H1 (cell line): ENCODE measurements around the gene PRLH. TPM values are rescaled to one million over a fixed set of nuclear protein-coding genes. Genes with fewer than 3 reads are reported as not detected.

Experiments
- CTCF ChIA-PET: fragments of 300-600 bp; sonication (Branson Sonifier 250); formaldehyde crosslinking; loops from one replicate; lab custom pipeline; 2021; ENCODE audit not compliant: partially characterized antibody; lab: Charles Lee
- POLR2A ChIA-PET: fragments of 300-600 bp; sonication (Branson Sonifier 250); formaldehyde crosslinking; loops from one replicate; lab custom pipeline; 2021; ENCODE audit warnings: inconsistent platforms; ENCODE audit not compliant: partially characterized antibody; lab: Charles Lee
- DNase-seq, 2 experiments: peaks; one replicate each; pipeline versions ENCODE4 v3.0.0 to v3.0.0-alpha.2; 2010 to 2022; ENCODE audit warnings: low spot score in 2 of 2, low read depth in 1 of 2, mixed read lengths in 1 of 2
- FAIRE-seq: peaks from 2 replicates; lab custom pipeline; 2011; peaks lifted over from hg19 to GRCh38; lab: Jason Lieb, UNC
- H2AFZ ChIP-seq: 2 replicates; pipeline ENCODE4 v1.8.1; 2012; ENCODE audit warnings: low read length, inconsistent platforms
- H2AK5ac ChIP-seq: 2 replicates; pipeline ENCODE4 v1.6.1; 2013; ENCODE audit warnings: low read depth, low read length
- H2BK120ac ChIP-seq: replicated peaks from 2 replicates; pipeline ENCODE3; 2013; ENCODE audit warnings: low read depth, low read length, inconsistent platforms
- H2BK12ac ChIP-seq: 2 replicates; pipeline ENCODE4 v1.6.1; 2013; ENCODE audit warnings: low read depth, low read length
- H2BK15ac ChIP-seq: 2 replicates; pipeline ENCODE4 v1.6.1; 2013; ENCODE audit warnings: low read length
- H2BK20ac ChIP-seq: 2 replicates; pipeline ENCODE4 v1.6.1; 2013; ENCODE audit warnings: low read length
- H2BK5ac ChIP-seq: 2 replicates; pipeline ENCODE4 v1.6.1; 2013; ENCODE audit warnings: low read depth, low read length
- H3K14ac ChIP-seq: 2 replicates; pipeline ENCODE4 v1.6.1; 2013; ENCODE audit warnings: inconsistent platforms; ENCODE audit not compliant: insufficient read length
- H3K18ac ChIP-seq: 2 replicates; pipeline ENCODE4 v1.6.1; 2013; ENCODE audit warnings: low read length; ENCODE audit errors: extremely low read depth
- H3K23ac ChIP-seq: 2 replicates; pipeline ENCODE4 v1.6.1; 2013; ENCODE audit warnings: inconsistent platforms; ENCODE audit not compliant: insufficient read length
- H3K23me2 ChIP-seq: 2 replicates; pipeline ENCODE4 v1.6.1; 2013; ENCODE audit warnings: low read depth, low read length
- H3K27ac ChIP-seq: 2 replicates; pipeline ENCODE4 v1.6.1; 2011; ENCODE audit warnings: low read depth, low read length, inconsistent platforms
- H3K27me3 ChIP-seq, 4 experiments: replicated peaks in 1 of 4; 1 replicate in 1 of 4; 2 replicates in 3 of 4; pipeline versions ENCODE4 v1.6.1 to v1.8.1; 2011 to 2013; ENCODE audit warnings: low read length in 3 of 4, mild to moderate bottlenecking in 3 of 4, inconsistent platforms in 2 of 4, mixed read lengths in 2 of 4, moderate library complexity in 1 of 4; ENCODE audit not compliant: control insufficient read depth in 3 of 4, insufficient read depth in 3 of 4; ENCODE audit errors: extremely low read depth in 1 of 4
- H3K36me3 ChIP-seq, 4 experiments: 2 replicates each; pipeline versions ENCODE4 v1.6.1 to v1.8.1; 2011 to 2013; ENCODE audit warnings: mild to moderate bottlenecking in 4 of 4, low read length in 3 of 4, moderate library complexity in 2 of 4, control low read depth in 1 of 4, inconsistent platforms in 1 of 4; ENCODE audit not compliant: insufficient read depth in 4 of 4, control insufficient read depth in 2 of 4
- H3K4ac ChIP-seq: replicated peaks from 2 replicates; pipeline ENCODE3; 2013; ENCODE audit warnings: low read length, low read depth, mixed read lengths, inconsistent platforms; ENCODE audit not compliant: insufficient read length
- H3K4me1 ChIP-seq, 4 experiments: replicated peaks in 1 of 4; 1 replicate in 1 of 4; 2 replicates in 3 of 4; pipeline versions ENCODE4 v1.6.1 to v1.8.1; 2011 to 2013; ENCODE audit warnings: low read length in 3 of 4, inconsistent platforms in 2 of 4, mixed read lengths in 1 of 4; ENCODE audit not compliant: insufficient read depth in 4 of 4, control insufficient read depth in 3 of 4
- H3K4me2 ChIP-seq, 2 experiments: 2 replicates each; pipeline versions ENCODE4 v1.6.1 to v1.8.1; 2011 to 2013; ENCODE audit warnings: low read depth in 2 of 2, low read length in 2 of 2, control low read depth in 1 of 2, inconsistent platforms in 1 of 2, mild to moderate bottlenecking in 1 of 2; ENCODE audit not compliant: insufficient read depth in 1 of 2
- H3K4me3 ChIP-seq, 4 experiments: fragments of 200-600, 300-600 bp in 1 of 4; sonication (generic), shearing (Covaris generic), sonication (Bioruptor Twin) in 1 of 4; 2 replicates each; pipeline versions ENCODE4 v1.5.1 to v1.8.1; 2011 to 2016; ENCODE audit warnings: low read length in 4 of 4, low read depth in 3 of 4, control low read depth in 2 of 4, inconsistent platforms in 2 of 4, mild to moderate bottlenecking in 2 of 4, mixed read lengths in 1 of 4, moderate library complexity in 1 of 4; ENCODE audit not compliant: insufficient read depth in 2 of 4; ENCODE audit errors: extremely low read depth in 1 of 4
- H3K56ac ChIP-seq: replicated peaks from 2 replicates; pipeline ENCODE3; 2013; ENCODE audit warnings: low read depth, mild to moderate bottlenecking, mixed read lengths, low read length, inconsistent platforms; ENCODE audit not compliant: insufficient read length
- H3K79me1 ChIP-seq: 2 replicates; pipeline ENCODE4 v1.6.1; 2013; ENCODE audit warnings: low read depth, low read length, control low read depth
- H3K79me2 ChIP-seq, 2 experiments: 2 replicates each; pipeline versions ENCODE4 v1.6.1 to v1.8.1; 2012 to 2013; ENCODE audit warnings: low read length in 2 of 2, mild to moderate bottlenecking in 2 of 2, inconsistent platforms in 1 of 2; ENCODE audit not compliant: insufficient read depth in 2 of 2, control insufficient read depth in 1 of 2
- H3K9ac ChIP-seq, 4 experiments: replicated peaks in 1 of 4; 1 replicate in 1 of 4; 2 replicates in 3 of 4; pipeline versions ENCODE4 v1.6.1 to v1.8.1; 2011 to 2013; ENCODE audit warnings: low read depth in 3 of 4, low read length in 3 of 4, control low read depth in 2 of 4, mild to moderate bottlenecking in 2 of 4, moderate library complexity in 2 of 4, inconsistent platforms in 1 of 4; ENCODE audit errors: extremely low read depth in 1 of 4
- H3K9me3 ChIP-seq, 2 experiments: 2 replicates each; pipeline versions ENCODE4 v1.6.1 to v1.8.1; 2012 to 2013; ENCODE audit warnings: mild to moderate bottlenecking in 2 of 2, moderate library complexity in 2 of 2, control low read depth in 1 of 2, inconsistent platforms in 1 of 2, low read depth in 1 of 2, low read length in 1 of 2, mixed read lengths in 1 of 2; ENCODE audit not compliant: insufficient read depth in 2 of 2
- H4K20me1 ChIP-seq, 2 experiments: replicated peaks in 1 of 2; 2 replicates each; pipeline versions ENCODE3 to v1.8.1; 2011 to 2013; ENCODE audit warnings: inconsistent platforms in 2 of 2, low read length in 2 of 2, mild to moderate bottlenecking in 1 of 2; ENCODE audit not compliant: insufficient read depth in 2 of 2, control insufficient read depth in 1 of 2
- H4K5ac ChIP-seq: 2 replicates; pipeline ENCODE4 v1.6.1; 2013; ENCODE audit warnings: low read length, low read depth, mixed read lengths, inconsistent platforms; ENCODE audit not compliant: insufficient read length
- H4K8ac ChIP-seq: 2 replicates; pipeline ENCODE4 v1.8.0; 2013; ENCODE audit warnings: mild to moderate bottlenecking, moderate library complexity, low read length, inconsistent platforms; ENCODE audit not compliant: insufficient read depth; ENCODE audit errors: extremely low read depth
- H4K91ac ChIP-seq: replicated peaks from 2 replicates; pipeline ENCODE3; 2013; ENCODE audit warnings: low read length, mixed read lengths, inconsistent platforms; ENCODE audit not compliant: insufficient read length
- BRCA1 ChIP-seq: IDR thresholded peaks from 2 replicates; pipeline ENCODE4 v1.6.1; 2012; ENCODE audit warnings: low read depth, low read length, improper control_type of control experiment
- CTCF ChIP-seq, 3 experiments: IDR thresholded peaks; 1 replicate in 2 of 3; 2 replicates in 1 of 3; pipeline versions ENCODE4 v1.5.1 to v1.6.1; 2011; ENCODE audit warnings: low read length in 3 of 3, mild to moderate bottlenecking in 3 of 3, inconsistent platforms in 2 of 3, low read depth in 1 of 3, moderate library complexity in 1 of 3; ENCODE audit not compliant: insufficient read depth in 1 of 3; ENCODE audit errors: control extremely low read depth in 1 of 3
- NANOG ChIP-seq: IDR thresholded peaks from 2 replicates; pipeline ENCODE4 v1.6.1; 2011; ENCODE audit warnings: low read length, low read depth, mild to moderate bottlenecking, inconsistent platforms; ENCODE audit not compliant: insufficient read depth, poor library complexity, severe bottlenecking
- RAD21 ChIP-seq, 2 experiments: IDR thresholded peaks in 1 of 2; conservative IDR thresholded peaks in 1 of 2; 2 replicates each; pipeline ENCODE4 v1.6.1; 2011; ENCODE audit warnings: low read depth in 2 of 2, low read length in 2 of 2, improper control_type of control experiment in 1 of 2, inconsistent platforms in 1 of 2, mild to moderate bottlenecking in 1 of 2, moderate library complexity in 1 of 2
- USF2 ChIP-seq: IDR thresholded peaks from 2 replicates; pipeline ENCODE4 v1.6.1; 2011; ENCODE audit warnings: low read length, improper control_type of control experiment
- WGBS, 2 experiments: shearing (Covaris generic) in 1 of 2; methylation state at CpG; one replicate each; pipeline versions ENCODE4 v1.1.6 to v1.1.7; 2013 to 2015; ENCODE audit warnings: low lambda C conversion rate in 2 of 2, mixed read lengths in 2 of 2, inconsistent platforms in 1 of 2, low coverage in 1 of 2, missing lambda C conversion rate in 1 of 2; ENCODE audit not compliant: insufficient replicate concordance in 2 of 2, insufficient coverage in 1 of 2, insufficient read length in 1 of 2; ENCODE audit errors: extremely low coverage in 1 of 2, missing lambda C conversion rate in 1 of 2; 5-methylcytosine and 5-hydroxymethylcytosine counted together
- polyA plus RNA-seq, 7 experiments: library from polyadenylated mRNA; depleted of rRNA in 3 of 7; stranded (reverse) in 5 of 7; unstranded in 2 of 7; fragments of >200 nt in 5 of 7; fragments of 200-250 nt in 2 of 7; gene quantifications; 1 replicate in 5 of 7; 2 replicates in 1 of 7; 4 replicates in 1 of 7; pipeline versions ENCODE4 v1.2.1 to v1.2.3, GENCODE V29; 2011 to 2013; ENCODE audit warnings: missing spikeins in 2 of 7, mixed read lengths in 2 of 7
- total RNA-seq: library from RNA; stranded (reverse); fragmentation: NEBNext Ultra II Directional; extraction: Animal tissue kit (Norgen Biotek cat#: 25700); gene quantifications from 2 replicates; pipeline ENCODE4 v1.2.1, GENCODE V29; 2021

The PRLH gene
- total and polyA plus RNA-seq, 2 of the 8 experiments (the other 6 are each of a cell fraction or from before 2014, with no cell fraction given), result not detected

- CTCF ChIA-PET, result interaction anchor here (0.6 to 8.8 kb wide), 11 partner anchors 9 to 141 kb away, joined by 3 to 63 read pairs (median 4); partner anchors contain the start of gene RAB17
- no peaks in the 10 kb centered on the region for H3K79me1 ChIP-seq
Measured at GRCh38 chr2:237604960-237605359, 38.6 kb downstream of the PRLH start.

More at GRCh38 chr2:237604960-237605359, 38.6 kb downstream of the PRLH start:
- Histone ChIP-seq H2BK12ac (no peak overlapping the region; the same call in 1 of the 2 replicates), H2BK20ac (no peak overlapping the region), H3K9me3 (peaks cover 10 to 16% of the 10 kb centered on the region in 2 experiments; a peak in 3 of 4 replicates), H2BK120ac (no peak overlapping the region), H3K27ac (no peak overlapping the region), H4K91ac (no peak overlapping the region), H3K4me1 (peaks cover 0 to 14% (median 4%) of the 10 kb centered on the region in 4 experiments; a peak in 4 of 7 replicates), H2BK5ac (no peak overlapping the region), H2AFZ (no peak overlapping the region), H2BK15ac (no peak overlapping the region), H4K5ac (no peak overlapping the region), H3K23me2 (no peaks in the 10 kb centered on the region), H3K4ac (no peak overlapping the region), H3K14ac (no peak overlapping the region), H3K18ac (no peak overlapping the region), H2AK5ac (no peak overlapping the region; the same call in 1 of the 2 replicates), H3K56ac (no peak overlapping the region), H3K23ac (no peak overlapping the region), H3K27me3 (no peaks in the 10 kb centered on the region), H3K4me3 (no peak overlapping the region), H3K79me2 (no peaks in the 10 kb centered on the region), H3K4me2 (no peak overlapping the region), H3K9ac (no peak overlapping the region), H4K8ac (no peak overlapping the region; the same call in 1 of the 2 replicates), H4K20me1 (no peaks in the 10 kb centered on the region), H3K36me3 (no peaks in the 10 kb centered on the region)
- no peak for DNase-seq
- POLR2A ChIA-PET, result interaction anchor here (0.8 to 2.5 kb wide), 3 partner anchors 10 to 24 kb away, joined by 3 to 17 read pairs (median 10); no protein-coding TSS in a partner anchor
- WGBS, 2 experiments, result 93% methylated on average over 8 of the region's 9 CpGs; no CpG with 5 or more reads in 1 of the 2 experiments
- TF ChIP-seq RAD21 (IDR thresholded peaks at IDR 0.05 in 1 of 2, conservative IDR thresholded peaks at IDR 0.05 in 1 of 2; ENCODE audit: low read depth in 2 of 2, low read length in 2 of 2), result peak; percentile 54 to 67
- no peak for TF ChIP-seq NANOG
- TF ChIP-seq CTCF (IDR thresholded peaks at IDR 0.05; ENCODE audit: control extremely low read depth in 1 of 3, insufficient read depth in 1 of 3, low read depth in 1 of 3, low read length in 3 of 3), result peak; percentile 19 to 45 (median 41)
- no peak for TF ChIP-seq USF2
- TF ChIP-seq BRCA1, result no peak
- FAIRE-seq, result no peak
